Hepatocyte (in vitro differentiated cells): ENCODE results near the gene CHST11. TPM values are rescaled to one million over a fixed set of nuclear protein-coding genes. Genes with fewer than 3 reads are reported as not detected.

Source experiments
- DNase-seq: peaks from one replicate; pipeline ENCODE4 v3.0.0-alpha.2; 2016; ENCODE audit warnings: low spot score
- H2AFZ ChIP-seq: fragments of 200-600 bp; sonication (generic); 2 replicates; pipeline ENCODE4 v1.6.0; 2016; ENCODE audit warnings: antibody characterized with exemption, mild to moderate bottlenecking
- H3K27ac ChIP-seq: fragments of 200-600 bp; sonication (generic); 2 replicates; pipeline ENCODE4 v1.5.1; 2016; ENCODE audit warnings: mild to moderate bottlenecking
- H3K27me3 ChIP-seq: fragments of 200-600 bp; sonication (generic); 2 replicates; pipeline ENCODE4 v1.6.1; 2016
- H3K36me3 ChIP-seq: fragments of 200-600 bp; sonication (generic); replicated peaks from 2 replicates; pipeline ENCODE4 v1.5.1; 2016; ENCODE audit warnings: low read depth; ENCODE audit not compliant: insufficient read depth
- H3K4me1 ChIP-seq: fragments of 200-600 bp; sonication (generic); 2 replicates; pipeline ENCODE4 v1.5.1; 2016; ENCODE audit warnings: mild to moderate bottlenecking, moderate library complexity; ENCODE audit not compliant: insufficient read depth
- H3K4me2 ChIP-seq: fragments of 200-600 bp; sonication (generic); 2 replicates; pipeline ENCODE4 v1.6.0; 2016
- H3K4me3 ChIP-seq: fragments of 200-600 bp; sonication (generic); 2 replicates; pipeline ENCODE4 v1.5.1; 2016; ENCODE audit warnings: mild to moderate bottlenecking
- H3K79me2 ChIP-seq: fragments of 200-600 bp; sonication (generic); 2 replicates; pipeline ENCODE4 v1.6.0; 2017; ENCODE audit warnings: mild to moderate bottlenecking
- H3K9me2 ChIP-seq: fragments of 200-600 bp; sonication (generic); replicated peaks from 2 replicates; pipeline ENCODE4 v1.6.0; 2017; ENCODE audit warnings: mild to moderate bottlenecking; ENCODE audit not compliant: insufficient read depth
- H3K9me3 ChIP-seq: fragments of 200-600 bp; sonication (generic); 2 replicates; pipeline ENCODE4 v1.5.1; 2016; ENCODE audit warnings: low read depth, mild to moderate bottlenecking
- H4K20me1 ChIP-seq: fragments of 200-600 bp; sonication (generic); 2 replicates; pipeline ENCODE4 v1.6.0; 2016; ENCODE audit warnings: mild to moderate bottlenecking; ENCODE audit not compliant: insufficient read depth, poor library complexity, severe bottlenecking
- EZH2 ChIP-seq: fragments of 200-600 bp; sonication (generic); IDR thresholded peaks from 2 replicates; pipeline ENCODE4 v1.6.1; 2016; ENCODE audit warnings: antibody characterized with exemption, mild to moderate bottlenecking, borderline replicate concordance
- EZH2phosphoT487 ChIP-seq: fragments of 200-600 bp; sonication (generic); IDR thresholded peaks from one replicate; pipeline ENCODE4 v1.6.1; 2018; ENCODE audit warnings: antibody characterized with exemption, mild to moderate bottlenecking, low read depth, moderate library complexity; ENCODE audit not compliant: unreplicated experiment, severe bottlenecking
- WGBS: methylation state at CpG from one replicate; pipeline ENCODE4 v1.1.6; 2016; ENCODE audit warnings: low lambda C conversion rate; ENCODE audit errors: missing lambda C conversion rate; 5-methylcytosine and 5-hydroxymethylcytosine counted together
- polyA plus RNA-seq: library from polyadenylated mRNA; unstranded; fragments of >200 nt; fragmentation: Nextera tagmentation; extraction: Ambion mirVana; gene quantifications from 2 replicates; pipeline ENCODE4 v1.2.1, GENCODE V29; 2016
- total RNA-seq: library from RNA; depleted of rRNA; stranded (reverse); fragments of >200 nt; gene quantifications from 2 replicates; pipeline ENCODE4 v1.2.3, GENCODE V29; 2014
- TF ChIP-seq, protein P1 (sequence below): fragments of 200-600 bp; sonication (generic); IDR thresholded peaks from 2 replicates; pipeline ENCODE4 v1.5.1; 2016; ENCODE audit warnings: antibody characterized with exemption, mild to moderate bottlenecking; ENCODE audit not compliant: poor library complexity

The CHST11 gene
- total and polyA plus RNA-seq, 2 experiments from 2014 or later: 5.2 to 8.9 TPM

DNA sequence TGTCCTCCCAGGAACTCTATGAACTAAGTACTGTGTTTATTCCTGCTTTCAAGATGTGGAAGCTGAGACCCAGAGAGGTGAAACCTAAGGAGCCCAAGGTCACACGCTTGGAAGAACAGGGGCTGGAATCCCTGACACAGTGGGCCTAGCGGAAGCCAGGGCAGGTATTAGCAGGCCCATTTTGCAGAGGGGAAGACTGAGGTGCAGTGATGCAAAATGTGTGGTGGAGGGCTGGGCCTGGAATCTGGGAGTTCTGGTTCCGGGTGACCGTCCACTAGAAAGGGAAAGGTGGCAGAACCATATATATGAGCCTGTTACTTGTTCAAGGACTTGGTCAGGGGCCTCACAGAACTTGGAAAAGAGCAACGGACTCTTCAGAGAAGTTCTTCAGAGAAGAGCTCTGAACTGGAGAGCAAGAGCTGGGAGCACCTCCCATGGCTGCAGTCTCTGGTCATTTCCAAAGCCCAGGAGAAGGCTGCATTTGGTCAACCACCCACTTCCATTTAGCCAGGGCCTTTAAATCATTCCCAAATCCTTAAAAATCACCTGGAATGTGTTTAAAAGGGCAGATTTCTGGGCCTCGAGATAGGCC lies 119.5 kb downstream of the CHST11 start:
- Histone ChIP-seq H3K79me2 (no peaks in the 10 kb centered on the region), H3K9me2 (no peaks in the 10 kb centered on the region), H3K4me2 (no peak overlapping the region), H4K20me1 (no peaks in the 10 kb centered on the region), H3K36me3 (no peaks in the 10 kb centered on the region), H3K27ac (no peak overlapping the region), H3K27me3 (no peaks in the 10 kb centered on the region), H2AFZ (no peak overlapping the region), H3K4me3 (no peak overlapping the region), H3K9me3 (no peaks in the 10 kb centered on the region), H3K4me1 (no peaks in the 10 kb centered on the region)
- no peak for TF ChIP-seq EZH2
- no peak for TF ChIP-seq EZH2phosphoT487
- TF ChIP-seq, protein P1, sequence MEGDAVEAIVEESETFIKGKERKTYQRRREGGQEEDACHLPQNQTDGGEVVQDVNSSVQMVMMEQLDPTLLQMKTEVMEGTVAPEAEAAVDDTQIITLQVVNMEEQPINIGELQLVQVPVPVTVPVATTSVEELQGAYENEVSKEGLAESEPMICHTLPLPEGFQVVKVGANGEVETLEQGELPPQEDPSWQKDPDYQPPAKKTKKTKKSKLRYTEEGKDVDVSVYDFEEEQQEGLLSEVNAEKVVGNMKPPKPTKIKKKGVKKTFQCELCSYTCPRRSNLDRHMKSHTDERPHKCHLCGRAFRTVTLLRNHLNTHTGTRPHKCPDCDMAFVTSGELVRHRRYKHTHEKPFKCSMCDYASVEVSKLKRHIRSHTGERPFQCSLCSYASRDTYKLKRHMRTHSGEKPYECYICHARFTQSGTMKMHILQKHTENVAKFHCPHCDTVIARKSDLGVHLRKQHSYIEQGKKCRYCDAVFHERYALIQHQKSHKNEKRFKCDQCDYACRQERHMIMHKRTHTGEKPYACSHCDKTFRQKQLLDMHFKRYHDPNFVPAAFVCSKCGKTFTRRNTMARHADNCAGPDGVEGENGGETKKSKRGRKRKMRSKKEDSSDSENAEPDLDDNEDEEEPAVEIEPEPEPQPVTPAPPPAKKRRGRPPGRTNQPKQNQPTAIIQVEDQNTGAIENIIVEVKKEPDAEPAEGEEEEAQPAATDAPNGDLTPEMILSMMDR: no peak
- 97% methylated on average over 6 of the region's 6 CpGs for WGBS
- no peak for DNase-seq

GRCh38 chr12:104576980-104577580 lies 120.3 kb downstream of the CHST11 start:
- Histone ChIP-seq H3K36me3 (no peaks in the 10 kb centered on the region), H4K20me1 (no peaks in the 10 kb centered on the region), H3K4me1 (peaks cover 7% of the 10 kb centered on the region), H3K27me3 (no peaks in the 10 kb centered on the region), H3K4me2 (no peak overlapping the region), H3K9me3 (no peaks in the 10 kb centered on the region), H2AFZ (no peak overlapping the region), H3K9me2 (no peaks in the 10 kb centered on the region), H3K27ac (no peak overlapping the region), H3K4me3 (no peak overlapping the region), H3K79me2 (no peaks in the 10 kb centered on the region)
- 73% methylated on average over 6 of the region's 6 CpGs for WGBS
- no peak for TF ChIP-seq EZH2
- TF ChIP-seq, protein P1: no peak
- TF ChIP-seq EZH2phosphoT487: no peak
- DNase-seq: no peak

DNA sequence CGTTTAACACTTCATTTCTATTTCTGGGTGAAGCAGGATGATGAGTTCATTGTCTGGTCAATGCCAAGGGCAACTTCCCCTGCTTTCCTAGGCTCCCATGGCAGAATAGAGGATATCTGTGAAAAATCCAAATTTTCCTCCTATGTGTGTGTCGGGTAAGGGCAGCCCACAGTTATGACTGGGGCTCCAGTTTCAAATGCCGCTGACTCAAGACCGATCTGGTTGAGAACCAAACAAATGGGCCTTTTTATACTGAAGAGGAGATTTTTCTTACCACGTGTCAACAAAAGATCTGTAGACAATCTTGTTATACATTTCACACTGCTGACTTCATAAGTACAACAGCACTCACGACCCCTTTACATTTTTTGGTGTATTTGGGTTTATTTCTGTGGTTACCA lies 120.8 kb downstream of the CHST11 start:
- no peaks in the 10 kb centered on the region for H3K9me3 ChIP-seq
- H2AFZ ChIP-seq: no peak overlapping the region
- no peak for DNase-seq
- no peaks in the 10 kb centered on the region for H4K20me1 ChIP-seq
- H3K27ac ChIP-seq: no peak overlapping the region
- no peaks in the 10 kb centered on the region for H3K79me2 ChIP-seq
- no peaks in the 10 kb centered on the region for H3K27me3 ChIP-seq
- H3K4me1 ChIP-seq: peaks cover 7% of the 10 kb centered on the region
- no peaks in the 10 kb centered on the region for H3K9me2 ChIP-seq
- no peak overlapping the region for H3K4me2 ChIP-seq
- WGBS: 80% methylated on average over 6 of the region's 6 CpGs
- H3K4me3 ChIP-seq: no peak overlapping the region
- no peaks in the 10 kb centered on the region for H3K36me3 ChIP-seq
- TF ChIP-seq, protein P1: no peak
- TF ChIP-seq EZH2phosphoT487 (no peak), EZH2 (no peak)

GRCh38 chr12:104578453-104578852 lies 121.7 kb downstream of the CHST11 start:
- Histone ChIP-seq H2AFZ (no peak overlapping the region), H3K4me1 (peaks cover 9% of the 10 kb centered on the region), H3K79me2 (no peaks in the 10 kb centered on the region), H3K9me2 (no peaks in the 10 kb centered on the region), H3K36me3 (no peaks in the 10 kb centered on the region), H3K4me3 (no peak overlapping the region), H3K4me2 (no peak overlapping the region), H3K27me3 (no peaks in the 10 kb centered on the region), H3K27ac (no peak overlapping the region), H4K20me1 (no peaks in the 10 kb centered on the region), H3K9me3 (no peaks in the 10 kb centered on the region)
- no peak for DNase-seq
- WGBS: 65% methylated on average over 6 of the region's 6 CpGs
- no peak for TF ChIP-seq EZH2phosphoT487
- TF ChIP-seq, protein P1: no peak
- no peak for TF ChIP-seq EZH2
